ENCODE results near the gene GET4. TPM values are rescaled to one million over a fixed set of nuclear protein-coding genes. Genes with fewer than 3 reads are reported as not detected.

GET4 gene
- total RNA-seq, 4 donors from 2014 or later: 29.7 to 93.3 (median 56.8) TPM

GRCh38 chr7:875476-876076 is 778 bp upstream of the GET4 start:
- H3K9me3 ChIP-seq: no peaks in the 10 kb centered on the region
- peak overlapping the region; percentile 37 to 94 (median 50) for H3K4me3 ChIP-seq
- TF ChIP-seq, protein P1, sequence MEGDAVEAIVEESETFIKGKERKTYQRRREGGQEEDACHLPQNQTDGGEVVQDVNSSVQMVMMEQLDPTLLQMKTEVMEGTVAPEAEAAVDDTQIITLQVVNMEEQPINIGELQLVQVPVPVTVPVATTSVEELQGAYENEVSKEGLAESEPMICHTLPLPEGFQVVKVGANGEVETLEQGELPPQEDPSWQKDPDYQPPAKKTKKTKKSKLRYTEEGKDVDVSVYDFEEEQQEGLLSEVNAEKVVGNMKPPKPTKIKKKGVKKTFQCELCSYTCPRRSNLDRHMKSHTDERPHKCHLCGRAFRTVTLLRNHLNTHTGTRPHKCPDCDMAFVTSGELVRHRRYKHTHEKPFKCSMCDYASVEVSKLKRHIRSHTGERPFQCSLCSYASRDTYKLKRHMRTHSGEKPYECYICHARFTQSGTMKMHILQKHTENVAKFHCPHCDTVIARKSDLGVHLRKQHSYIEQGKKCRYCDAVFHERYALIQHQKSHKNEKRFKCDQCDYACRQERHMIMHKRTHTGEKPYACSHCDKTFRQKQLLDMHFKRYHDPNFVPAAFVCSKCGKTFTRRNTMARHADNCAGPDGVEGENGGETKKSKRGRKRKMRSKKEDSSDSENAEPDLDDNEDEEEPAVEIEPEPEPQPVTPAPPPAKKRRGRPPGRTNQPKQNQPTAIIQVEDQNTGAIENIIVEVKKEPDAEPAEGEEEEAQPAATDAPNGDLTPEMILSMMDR (IDR thresholded peaks at IDR 0.05): no peak
- no peak for TF ChIP-seq POLR2A (IDR thresholded peaks at IDR 0.05)
- peak in 1 of 3 donors; percentile 61 for DNase-seq
- peak overlapping the region; percentile 69 to 95 (median 78) for H3K27ac ChIP-seq
- peaks cover 0 to 34% (median 0%) of the 10 kb centered on the region in 3 donors for H3K36me3 ChIP-seq
- H3K27me3 ChIP-seq: no peaks in the 10 kb centered on the region
- peaks cover 0 to 33% (median 7%) of the 10 kb centered on the region in 4 donors for H3K4me1 ChIP-seq

DNA sequence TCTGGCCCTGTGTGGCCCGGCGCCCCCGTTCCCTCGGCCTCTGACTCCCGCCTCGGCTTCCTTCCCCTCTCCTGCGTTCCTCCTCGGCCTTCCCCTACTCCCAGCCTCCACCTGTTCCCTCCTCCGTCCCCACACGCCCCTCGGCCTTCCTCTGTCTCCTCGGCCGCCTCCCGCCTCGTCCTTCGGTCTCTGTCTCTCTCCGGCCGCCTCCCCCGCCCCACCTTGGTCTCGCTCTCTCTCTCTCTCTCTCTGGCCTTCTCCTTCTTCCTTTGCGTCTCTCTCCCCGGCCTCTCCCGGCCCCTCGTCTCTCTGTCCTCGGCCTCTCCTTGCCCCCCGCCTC is 588 bp downstream of the GET4 start:
- Histone ChIP-seq H3K27me3 (no peaks in the 10 kb centered on the region), H3K4me1 (peaks cover 0 to 37% (median 7%) of the 10 kb centered on the region in 4 donors), H3K27ac (peak overlapping the region; percentile 86 to 98 (median 94)), H3K9me3 (no peaks in the 10 kb centered on the region), H3K4me3 (peak overlapping the region; percentile 87 to 100 (median 94)), H3K36me3 (peaks cover 0 to 20% (median 0%) of the 10 kb centered on the region in 3 donors)
- no peak for DNase-seq
- no peak for TF ChIP-seq POLR2A (IDR thresholded peaks at IDR 0.05)
- TF ChIP-seq, protein P1 (IDR thresholded peaks at IDR 0.05): no peak

DNA sequence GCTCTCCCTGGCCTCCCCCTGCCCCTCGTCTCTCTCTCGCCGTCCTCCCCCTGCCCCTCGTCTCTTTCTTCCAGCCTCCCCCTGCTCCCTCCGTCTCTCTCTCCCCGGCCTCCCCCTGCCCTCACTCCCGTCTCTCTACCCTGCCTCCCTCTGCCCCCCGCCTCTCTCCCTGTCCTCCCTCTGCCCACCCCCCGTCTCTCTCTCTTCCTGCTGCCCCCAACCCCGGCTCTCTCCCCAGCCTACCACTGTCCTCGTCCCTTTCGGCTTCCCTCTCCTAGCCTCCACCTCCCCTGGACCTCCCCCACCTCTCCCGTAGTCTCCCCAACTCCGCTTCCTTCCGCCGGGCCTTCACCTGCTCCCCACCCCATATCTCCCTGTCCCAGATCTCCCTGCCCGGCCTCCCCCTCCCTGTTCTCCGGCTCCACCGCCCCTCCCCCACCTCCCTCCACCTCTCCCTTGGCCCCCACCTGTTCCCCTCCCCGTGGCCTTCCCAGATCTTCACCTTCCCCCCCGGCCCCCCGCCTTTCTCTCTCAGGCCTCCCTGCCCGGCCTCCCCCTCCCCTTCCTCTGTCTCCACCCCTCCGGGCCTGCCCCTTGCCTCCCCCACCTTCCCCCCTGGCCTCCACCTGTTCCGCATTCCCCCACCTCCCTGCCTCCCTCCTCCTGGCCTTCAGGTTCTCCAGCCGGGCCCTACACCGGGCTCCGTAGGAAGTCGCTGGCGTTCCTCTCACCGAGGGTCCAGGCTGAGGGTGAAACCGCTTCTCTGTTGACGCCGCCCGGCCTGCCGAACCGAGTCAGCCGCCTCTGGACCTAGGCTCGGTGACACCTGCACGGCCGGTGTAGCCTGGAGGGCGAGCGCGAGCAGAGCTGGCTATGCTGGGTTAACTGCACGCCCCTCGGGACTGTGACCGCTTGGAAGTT is 1.2 kb downstream of the GET4 start:
- Histone ChIP-seq H3K4me3 (peak overlapping the region; percentile 87 to 100 (median 94)), H3K27me3 (no peaks in the 10 kb centered on the region), H3K4me1 (peaks cover 0 to 37% (median 7%) of the 10 kb centered on the region in 4 donors), H3K9me3 (no peaks in the 10 kb centered on the region), H3K36me3 (peaks cover 0 to 14% (median 0%) of the 10 kb centered on the region in 3 donors), H3K27ac (peak overlapping the region; percentile 86 to 98 (median 94))
- TF ChIP-seq, protein P1 (IDR thresholded peaks at IDR 0.05): no peak
- no peak for TF ChIP-seq POLR2A (IDR thresholded peaks at IDR 0.05)
- peak in 2 of 3 donors; percentile 33 to 70 for DNase-seq

DNA sequence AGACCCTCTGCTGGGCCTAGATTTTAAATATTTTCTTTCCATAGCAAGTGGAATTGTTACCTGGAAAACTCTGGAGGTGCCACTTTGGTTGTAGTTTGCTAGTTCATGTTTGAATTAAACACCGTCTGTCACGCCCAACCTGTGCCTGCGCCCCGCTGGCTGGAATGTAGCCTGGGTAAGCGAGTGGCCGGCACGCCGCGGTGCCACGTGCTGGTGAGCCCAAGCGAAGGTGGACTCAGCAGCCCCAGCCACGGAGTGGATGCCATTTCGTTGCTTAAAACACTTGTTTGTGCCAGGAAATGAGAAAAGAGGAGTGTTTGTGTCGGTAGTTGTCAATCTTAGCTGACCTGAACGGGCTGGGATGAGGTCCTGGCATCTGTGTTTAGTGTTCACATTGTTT is 2.7 kb downstream of the GET4 start:
- H3K36me3 ChIP-seq: peaks cover 0 to 10% (median 0%) of the 10 kb centered on the region in 3 donors
- H3K27ac ChIP-seq: no peak overlapping the region
- no peak overlapping the region for H3K4me3 ChIP-seq
- H3K9me3 ChIP-seq: no peaks in the 10 kb centered on the region
- no peak for TF ChIP-seq POLR2A (IDR thresholded peaks at IDR 0.05)
- TF ChIP-seq, protein P1 (IDR thresholded peaks at IDR 0.05): no peak
- peaks cover 0 to 29% (median 5%) of the 10 kb centered on the region in 4 donors for H3K4me1 ChIP-seq
- no peaks in the 10 kb centered on the region for H3K27me3 ChIP-seq
- no peak for DNase-seq

GRCh38 chr7:879706-880105 is 3.4 kb downstream of the GET4 start:
- Histone ChIP-seq H3K4me1 (peaks cover 0 to 28% (median 5%) of the 10 kb centered on the region in 4 donors), H3K36me3 (peaks cover 0 to 10% (median 0%) of the 10 kb centered on the region in 3 donors), H3K27ac (no peak overlapping the region), H3K9me3 (no peaks in the 10 kb centered on the region), H3K4me3 (no peak overlapping the region), H3K27me3 (no peaks in the 10 kb centered on the region)
- TF ChIP-seq, protein P1 (IDR thresholded peaks at IDR 0.05): no peak
- no peak for TF ChIP-seq POLR2A (IDR thresholded peaks at IDR 0.05)
- no peak for DNase-seq
